B cell (primary cell): ENCODE data around the gene PYGO2. TPM values are rescaled to one million over a fixed set of nuclear protein-coding genes. Genes with fewer than 3 reads are reported as not detected.

Experiments used
- ATAC-seq: fragments of 200-7000 bp; cut with Tn5 transposase; one replicate; pipeline ENCODE4 v1.10.0; 2021; ENCODE audit warnings: low read depth, mild to moderate bottlenecking, moderate number of reproducible peaks, moderate library complexity
- CTCF ChIA-PET: fragments of 350-600 bp; sonication (Branson Sonifier 250); formaldehyde crosslinking; loops from one replicate; lab custom pipeline; 2021; ENCODE audit warnings: antibody characterized with exemption, inconsistent platforms; lab: Charles Lee
- POLR2A ChIA-PET: fragments of 350-600 bp; sonication (Branson Sonifier 250); formaldehyde crosslinking; loops from one replicate; lab custom pipeline; 2021; ENCODE audit warnings: antibody characterized with exemption; lab: Charles Lee
- DNase-seq: peaks from one replicate; pipeline ENCODE4 v3.0.0; 2013
- H2AFZ ChIP-seq: 2 replicates; pipeline ENCODE4 v1.6.1; 2012; ENCODE audit warnings: mild to moderate bottlenecking, low read depth, low read length; ENCODE audit not compliant: insufficient read depth, poor library complexity, severe bottlenecking
- H3K27ac ChIP-seq, 2 donors: 1 replicate in 1 of 2; 2 replicates in 1 of 2; pipeline ENCODE4 v1.5.1; 2012 to 2013; ENCODE audit warnings: low read length in 2 of 2, mild to moderate bottlenecking in 2 of 2, moderate library complexity in 1 of 2
- H3K27me3 ChIP-seq, 4 experiments: fragments of 200-600 bp in 1 of 4; sonication (generic) in 1 of 4; replicated peaks in 1 of 4; 1 replicate in 2 of 4; 2 replicates in 2 of 4; pipeline versions ENCODE4 v1.6.1 to v1.7.0; 2013 to 2016; ENCODE audit warnings: low read length in 3 of 4, mild to moderate bottlenecking in 2 of 4, mixed read lengths in 1 of 4, moderate library complexity in 1 of 4; ENCODE audit not compliant: insufficient read depth in 4 of 4, control insufficient read depth in 3 of 4; ENCODE audit errors: control extremely low read depth in 1 of 4
- H3K36me3 ChIP-seq, 2 experiments: replicated peaks in 1 of 2; 1 replicate in 1 of 2; 2 replicates in 1 of 2; pipeline versions ENCODE4 v1.6.1 to v1.7.1; 2013; ENCODE audit warnings: low read length in 1 of 2; ENCODE audit not compliant: insufficient read depth in 2 of 2, control insufficient read depth in 1 of 2; ENCODE audit errors: control extremely low read depth in 1 of 2, extremely low read depth in 1 of 2
- H3K4me1 ChIP-seq, 2 donors: fragments of 200-600 bp in 1 of 2; sonication (generic) in 1 of 2; 1 replicate in 1 of 2; 2 replicates in 1 of 2; pipeline versions ENCODE4 v1.5.1 to v1.6.1; 2013 to 2017; ENCODE audit warnings: low read length in 2 of 2; ENCODE audit not compliant: control insufficient read depth in 2 of 2, insufficient read depth in 2 of 2
- H3K4me2 ChIP-seq: replicated peaks from 2 replicates; pipeline ENCODE3; 2012; ENCODE audit warnings: mild to moderate bottlenecking, low read depth, low read length; ENCODE audit not compliant: poor library complexity, severe bottlenecking
- H3K4me3 ChIP-seq, 5 experiments: fragments of 200-600 bp in 1 of 5; sonication (generic) in 1 of 5; 1 replicate in 3 of 5; 2 replicates in 2 of 5; pipeline versions ENCODE4 v1.5.1 to v1.7.0; 2011 to 2016; ENCODE audit warnings: low read length in 4 of 5, mild to moderate bottlenecking in 4 of 5, low read depth in 2 of 5, control low read depth in 1 of 5, moderate library complexity in 1 of 5; ENCODE audit not compliant: insufficient read depth in 1 of 5; ENCODE audit errors: control extremely low read depth in 1 of 5, extremely low read depth in 1 of 5
- H3K79me2 ChIP-seq: fragments of 200-600 bp; sonication (generic); one replicate; pipeline ENCODE4 v1.6.0; 2016; ENCODE audit warnings: low read length; ENCODE audit not compliant: control insufficient read depth, insufficient read depth
- H3K9ac ChIP-seq: fragments of 200-600 bp; sonication (generic); 2 replicates; pipeline ENCODE4 v1.6.1; 2017; ENCODE audit warnings: mild to moderate bottlenecking, low read length, moderate library complexity
- H3K9me3 ChIP-seq, 3 donors: one replicate each; pipeline versions ENCODE4 v1.6.1 to v1.7.1; 2013; ENCODE audit warnings: low read length in 2 of 3; ENCODE audit not compliant: control insufficient read depth in 2 of 3, insufficient read depth in 1 of 3; ENCODE audit errors: control extremely low read depth in 1 of 3
- H4K20me1 ChIP-seq: 2 replicates; pipeline ENCODE4 v1.6.0; 2012; ENCODE audit warnings: mild to moderate bottlenecking, low read length; ENCODE audit not compliant: insufficient read depth, control insufficient read depth, poor library complexity, severe bottlenecking
- H3K27ac Mint-ChIP-seq: one replicate; pipeline ENCODE4 v1.8.0; 2021; ENCODE audit warnings: mixed read lengths
- H3K27me3 Mint-ChIP-seq: one replicate; pipeline ENCODE4 v1.8.0; 2021; ENCODE audit warnings: mixed read lengths
- H3K4me1 Mint-ChIP-seq: one replicate; pipeline ENCODE4 v1.8.0; 2021; ENCODE audit warnings: mixed read lengths
- H3K4me3 Mint-ChIP-seq: one replicate; pipeline ENCODE4 v1.8.0; 2021; ENCODE audit warnings: mixed read lengths
- H3K9me3 Mint-ChIP-seq: one replicate; pipeline ENCODE4 v1.8.0; 2022; ENCODE audit warnings: mixed read lengths; ENCODE audit not compliant: insufficient read depth
- EZH2 ChIP-seq: IDR thresholded peaks from 2 replicates; pipeline ENCODE4 v1.6.1; 2012; ENCODE audit warnings: borderline replicate concordance, low read depth, mild to moderate bottlenecking, moderate library complexity, low read length; ENCODE audit not compliant: insufficient read depth, poor library complexity, severe bottlenecking
- WGBS: methylation state at CpG from one replicate; pipeline ENCODE4 v1.1.5; 2013; ENCODE audit warnings: missing lambda C conversion rate; ENCODE audit not compliant: insufficient coverage; 5-methylcytosine and 5-hydroxymethylcytosine counted together
- intact Hi-C: fragments of 100-400 bp; cut with micrococcal nuclease; formaldehyde crosslinking; loops from one replicate; pipeline ENCODE4 v1.10.0; 2022
- polyA plus RNA-seq: library from polyadenylated mRNA; depleted of rRNA; stranded (reverse); fragments of >200 nt; gene quantifications from 2 replicates; pipeline ENCODE4 v1.2.3, GENCODE V29; 2012
- total RNA-seq, 2 donors: library from RNA; stranded (reverse); fragments of 120-200 nt in 1 of 2; gene quantifications; 1 replicate in 1 of 2; 2 replicates in 1 of 2; pipeline versions ENCODE4 v1.2.3 to v1.2.4, GENCODE V29; 2013 to 2022
- TF ChIP-seq, protein P1 (sequence below): fragments of 200-600 bp; IDR thresholded peaks from one replicate; pipeline ENCODE4 v1.8.0; 2022; ENCODE audit warnings: antibody characterized with exemption, mild to moderate bottlenecking

Gene PYGO2
- total and polyA plus RNA-seq, 2 donors (not counting 1 experiment from before 2014, with no cell fraction given): 22.2 to 52.7 TPM

DNA sequence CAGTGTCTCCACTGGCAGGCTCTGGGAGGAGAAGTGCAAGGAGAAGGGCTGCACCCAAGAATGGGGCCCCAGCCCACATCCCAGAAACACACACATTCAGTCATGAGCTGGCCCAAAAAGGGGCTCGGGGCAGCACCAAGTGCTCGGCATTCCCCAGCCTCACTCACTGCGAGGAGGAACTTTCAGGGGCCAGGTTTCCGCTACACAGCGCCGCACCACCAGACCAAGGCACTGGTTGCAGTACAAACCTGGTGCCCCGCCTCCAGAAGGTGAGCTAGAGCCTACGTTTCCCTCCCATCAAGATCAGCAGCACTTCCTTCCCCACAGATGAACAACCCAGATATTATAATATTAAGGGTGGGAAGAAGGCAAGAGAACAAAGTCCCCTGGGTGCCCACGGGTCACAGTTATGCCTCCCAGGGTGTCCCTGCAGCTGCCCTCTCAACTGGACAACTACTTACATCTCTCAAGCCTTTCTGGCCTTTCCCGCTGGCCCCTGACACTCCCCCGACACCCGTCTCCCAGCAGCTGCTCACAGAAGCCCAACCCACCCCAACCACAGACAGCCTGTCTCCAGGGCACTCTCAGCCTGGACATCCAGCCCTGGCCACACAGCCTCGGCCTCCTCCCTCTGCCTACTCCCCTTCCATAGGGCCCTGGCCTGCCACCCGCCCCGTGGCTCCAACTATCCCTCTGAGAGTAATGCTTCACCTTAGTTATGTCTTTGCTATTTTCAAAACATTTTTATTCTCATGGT lies 9.5 kb downstream of the PYGO2 start:
- Mint-ChIP-seq H3K27me3 (no peaks in the 10 kb centered on the region), H3K27ac (peak overlapping the region; percentile 96), H3K9me3 (no peaks in the 10 kb centered on the region), H3K4me3 (peak overlapping the region; percentile 65), H3K4me1 (peaks cover 66% of the 10 kb centered on the region)
- intact Hi-C loops: no loop called here
- Histone ChIP-seq H3K4me3 (peak overlapping the region in 2 of 5 experiments; percentile 21 to 22), H3K27ac (peak overlapping the region; percentile 99), H3K9me3 (no peaks in the 10 kb centered on the region), H3K9ac (peak overlapping the region; percentile 42), H3K4me2 (peak overlapping the region; percentile 85), H2AFZ (no peak overlapping the region), H3K79me2 (peaks cover 72% of the 10 kb centered on the region), H3K4me1 (peaks cover 52 to 63% of the 10 kb centered on the region in 2 donors), H3K36me3 (peaks cover 2 to 45% of the 10 kb centered on the region in 2 experiments), H4K20me1 (peaks cover 58% of the 10 kb centered on the region), H3K27me3 (no peaks in the 10 kb centered on the region)
- POLR2A ChIA-PET: interaction anchor here (0.6 to 2.2 kb wide), 6 partner anchors 10 to 344 kb away, joined by 3 to 9 read pairs (median 4); partner anchors contain the start of genes PMVK and PYGO2
- no peak for TF ChIP-seq EZH2
- TF ChIP-seq, protein P1, sequence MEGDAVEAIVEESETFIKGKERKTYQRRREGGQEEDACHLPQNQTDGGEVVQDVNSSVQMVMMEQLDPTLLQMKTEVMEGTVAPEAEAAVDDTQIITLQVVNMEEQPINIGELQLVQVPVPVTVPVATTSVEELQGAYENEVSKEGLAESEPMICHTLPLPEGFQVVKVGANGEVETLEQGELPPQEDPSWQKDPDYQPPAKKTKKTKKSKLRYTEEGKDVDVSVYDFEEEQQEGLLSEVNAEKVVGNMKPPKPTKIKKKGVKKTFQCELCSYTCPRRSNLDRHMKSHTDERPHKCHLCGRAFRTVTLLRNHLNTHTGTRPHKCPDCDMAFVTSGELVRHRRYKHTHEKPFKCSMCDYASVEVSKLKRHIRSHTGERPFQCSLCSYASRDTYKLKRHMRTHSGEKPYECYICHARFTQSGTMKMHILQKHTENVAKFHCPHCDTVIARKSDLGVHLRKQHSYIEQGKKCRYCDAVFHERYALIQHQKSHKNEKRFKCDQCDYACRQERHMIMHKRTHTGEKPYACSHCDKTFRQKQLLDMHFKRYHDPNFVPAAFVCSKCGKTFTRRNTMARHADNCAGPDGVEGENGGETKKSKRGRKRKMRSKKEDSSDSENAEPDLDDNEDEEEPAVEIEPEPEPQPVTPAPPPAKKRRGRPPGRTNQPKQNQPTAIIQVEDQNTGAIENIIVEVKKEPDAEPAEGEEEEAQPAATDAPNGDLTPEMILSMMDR: no peak
- WGBS: 31% methylated on average over 12 of the region's 15 CpGs
- peak; percentile 15 for ATAC-seq
- peak; percentile 79 for DNase-seq
- CTCF ChIA-PET: interaction anchor here (0.9 to 6.1 kb wide), 7 partner anchors 9 to 99 kb away, joined by 3 to 34 read pairs (median 6); partner anchors contain the start of genes ADAM15, PMVK and PYGO2

DNA sequence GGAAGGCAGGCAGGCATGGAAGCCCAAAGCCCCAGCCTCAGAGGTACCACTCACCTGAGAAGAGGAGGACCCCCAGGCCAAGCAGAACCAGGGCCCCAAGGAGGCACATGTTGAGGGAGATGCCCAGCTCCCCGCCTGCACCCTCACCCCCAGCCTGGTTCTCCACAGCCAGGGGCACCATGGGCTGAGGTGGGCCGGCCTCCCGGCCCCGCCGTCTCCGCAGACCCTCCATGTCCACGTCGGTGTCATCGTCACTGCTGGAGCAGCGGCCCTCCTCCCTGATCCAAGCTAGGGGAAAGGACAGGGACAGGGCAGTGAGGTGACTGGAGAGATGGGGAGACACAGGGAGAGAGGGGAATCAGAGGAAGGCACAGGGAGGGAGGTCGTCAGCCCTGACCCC lies 13.5 kb downstream of the PYGO2 start:
- Mint-ChIP-seq H3K9me3 (no peaks in the 10 kb centered on the region), H3K27me3 (no peaks in the 10 kb centered on the region), H3K4me3 (no peak overlapping the region), H3K4me1 (peaks cover 57% of the 10 kb centered on the region), H3K27ac (no peak overlapping the region)
- ChIA-PET POLR2A (no interaction called here), CTCF (interaction anchor here (1.0 kb wide), 1 partner anchor 137 kb away, joined by 3 read pairs; no protein-coding TSS in a partner anchor)
- no peak overlapping the region for H3K27ac ChIP-seq
- no peak overlapping the region for H3K4me2 ChIP-seq
- H2AFZ ChIP-seq: no peak overlapping the region
- intact Hi-C loops: no loop called here
- peaks cover 40 to 52% of the 10 kb centered on the region in 2 donors for H3K4me1 ChIP-seq
- H3K9ac ChIP-seq: no peak overlapping the region
- no peak overlapping the region for H3K4me3 ChIP-seq
- DNase-seq: no peak
- H3K9me3 ChIP-seq: no peaks in the 10 kb centered on the region
- WGBS: 96% methylated on average over 11 of the region's 11 CpGs
- peaks cover 47% of the 10 kb centered on the region for H4K20me1 ChIP-seq
- H3K79me2 ChIP-seq: peaks cover 36% of the 10 kb centered on the region
- no peak for ATAC-seq
- no peaks in the 10 kb centered on the region for H3K27me3 ChIP-seq
- peaks cover 2 to 67% of the 10 kb centered on the region in 2 experiments for H3K36me3 ChIP-seq
- TF ChIP-seq, protein P1: no peak
- TF ChIP-seq EZH2: no peak
